Glutamatergic neuron (in vitro differentiated cells): ENCODE measurements around the gene PILRA. TPM values are rescaled to one million over a fixed set of nuclear protein-coding genes. Genes with fewer than 3 reads are reported as not detected.

ENCODE experiments used
- DNase-seq: peaks from one replicate; pipeline ENCODE4 v3.0.0; 2022
- H3K27ac Mint-ChIP-seq: one replicate; pipeline ENCODE4 v1.8.0; 2020; ENCODE audit warnings: mild to moderate bottlenecking, mixed read lengths, inconsistent platforms; ENCODE audit not compliant: unreplicated experiment
- H3K27me3 Mint-ChIP-seq: one replicate; pipeline ENCODE4 v1.8.0; 2020; ENCODE audit warnings: mild to moderate bottlenecking, moderate library complexity, mixed read lengths, inconsistent platforms; ENCODE audit not compliant: unreplicated experiment
- H3K36me3 Mint-ChIP-seq: one replicate; pipeline ENCODE4 v1.8.0; 2020; ENCODE audit warnings: mild to moderate bottlenecking, mixed read lengths, inconsistent platforms; ENCODE audit not compliant: unreplicated experiment
- H3K4me1 Mint-ChIP-seq: one replicate; pipeline ENCODE4 v1.8.0; 2020; ENCODE audit warnings: mild to moderate bottlenecking, low read depth, mixed read lengths, inconsistent platforms; ENCODE audit not compliant: unreplicated experiment
- H3K4me3 Mint-ChIP-seq: one replicate; pipeline ENCODE4 v1.8.0; 2020; ENCODE audit warnings: mild to moderate bottlenecking, mixed read lengths, inconsistent platforms; ENCODE audit not compliant: unreplicated experiment
- H3K9me3 Mint-ChIP-seq: one replicate; pipeline ENCODE4 v1.8.0; 2020; ENCODE audit warnings: mild to moderate bottlenecking, moderate library complexity, mixed read lengths, inconsistent platforms; ENCODE audit not compliant: unreplicated experiment
- total RNA-seq: library from RNA; stranded (reverse); fragmentation: NEBNext Ultra II Directional; extraction: Animal tissue kit (Norgen Biotek cat#: 25700); gene quantifications from one replicate; pipeline ENCODE4 v1.2.1, GENCODE V29; 2021; ENCODE audit not compliant: unreplicated experiment
- TF ChIP-seq, protein P1 (sequence below): fragments of 200-600 bp; sonication (generic); IDR thresholded peaks from one replicate; pipeline ENCODE4 v1.5.0; 2021; ENCODE audit not compliant: partially characterized antibody, unreplicated experiment

PILRA gene
- total RNA-seq, 1 donor from 2014 or later: 12.5 TPM

DNA sequence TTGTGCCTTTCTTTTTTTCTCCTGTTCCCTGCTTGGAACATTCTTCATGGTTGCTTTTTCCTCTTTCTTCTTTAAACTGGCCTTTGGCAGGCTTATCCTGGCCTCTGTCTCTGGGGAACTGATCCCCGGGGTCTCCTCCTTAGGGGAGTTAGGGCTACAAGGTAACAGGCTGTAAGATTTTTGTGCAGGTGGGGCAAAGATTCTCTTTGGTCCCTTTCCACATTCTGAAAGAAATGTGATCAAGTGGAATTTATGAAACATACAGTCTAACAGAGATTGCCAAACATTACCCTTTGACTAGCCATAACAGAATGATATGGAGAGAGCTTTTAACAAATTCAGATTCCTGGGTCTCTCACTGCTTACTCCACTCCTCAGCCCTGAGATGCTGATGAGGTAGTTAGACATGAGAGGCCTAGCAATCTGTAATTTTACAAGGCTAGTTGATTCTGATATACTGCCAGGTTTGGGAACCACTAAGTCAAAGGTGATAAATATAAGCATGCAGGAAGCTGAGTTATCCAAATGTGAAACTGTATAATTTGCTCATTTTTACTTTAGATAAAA lies 46.5 kb downstream of the PILRA start:
- TF ChIP-seq, protein P1, sequence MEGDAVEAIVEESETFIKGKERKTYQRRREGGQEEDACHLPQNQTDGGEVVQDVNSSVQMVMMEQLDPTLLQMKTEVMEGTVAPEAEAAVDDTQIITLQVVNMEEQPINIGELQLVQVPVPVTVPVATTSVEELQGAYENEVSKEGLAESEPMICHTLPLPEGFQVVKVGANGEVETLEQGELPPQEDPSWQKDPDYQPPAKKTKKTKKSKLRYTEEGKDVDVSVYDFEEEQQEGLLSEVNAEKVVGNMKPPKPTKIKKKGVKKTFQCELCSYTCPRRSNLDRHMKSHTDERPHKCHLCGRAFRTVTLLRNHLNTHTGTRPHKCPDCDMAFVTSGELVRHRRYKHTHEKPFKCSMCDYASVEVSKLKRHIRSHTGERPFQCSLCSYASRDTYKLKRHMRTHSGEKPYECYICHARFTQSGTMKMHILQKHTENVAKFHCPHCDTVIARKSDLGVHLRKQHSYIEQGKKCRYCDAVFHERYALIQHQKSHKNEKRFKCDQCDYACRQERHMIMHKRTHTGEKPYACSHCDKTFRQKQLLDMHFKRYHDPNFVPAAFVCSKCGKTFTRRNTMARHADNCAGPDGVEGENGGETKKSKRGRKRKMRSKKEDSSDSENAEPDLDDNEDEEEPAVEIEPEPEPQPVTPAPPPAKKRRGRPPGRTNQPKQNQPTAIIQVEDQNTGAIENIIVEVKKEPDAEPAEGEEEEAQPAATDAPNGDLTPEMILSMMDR: no peak
- H3K36me3 Mint-ChIP-seq: no peaks in the 10 kb centered on the region
- DNase-seq: no peak
- H3K9me3 Mint-ChIP-seq: no peaks in the 10 kb centered on the region
- no peaks in the 10 kb centered on the region for H3K4me1 Mint-ChIP-seq
- H3K4me3 Mint-ChIP-seq: no peak overlapping the region
- H3K27me3 Mint-ChIP-seq: no peaks in the 10 kb centered on the region
- H3K27ac Mint-ChIP-seq: no peak overlapping the region

DNA sequence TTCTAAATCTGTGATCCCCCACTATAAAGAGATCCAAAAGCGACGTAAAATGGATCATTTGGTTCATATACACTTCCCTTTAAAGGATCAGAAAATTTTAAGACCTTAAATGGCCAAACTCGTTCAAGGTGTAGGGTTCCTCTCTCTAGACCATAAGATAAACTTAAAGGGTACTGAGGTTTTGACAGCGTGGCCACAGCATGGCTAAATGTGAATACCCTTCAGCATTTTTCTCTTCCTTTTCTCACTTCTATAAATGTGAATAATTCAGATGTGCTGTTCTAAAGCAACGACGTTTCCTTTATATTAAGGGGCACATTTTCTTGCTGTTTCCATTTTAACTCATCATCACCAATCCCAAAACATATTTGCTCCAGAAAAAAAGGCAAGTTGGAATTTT lies 50.0 kb downstream of the PILRA start:
- Mint-ChIP-seq H3K27me3 (peaks cover 4% of the 10 kb centered on the region), H3K9me3 (peaks cover 3% of the 10 kb centered on the region), H3K27ac (no peak overlapping the region), H3K36me3 (no peaks in the 10 kb centered on the region), H3K4me1 (no peaks in the 10 kb centered on the region), H3K4me3 (no peak overlapping the region)
- no peak for DNase-seq
- TF ChIP-seq, protein P1: no peak

DNA sequence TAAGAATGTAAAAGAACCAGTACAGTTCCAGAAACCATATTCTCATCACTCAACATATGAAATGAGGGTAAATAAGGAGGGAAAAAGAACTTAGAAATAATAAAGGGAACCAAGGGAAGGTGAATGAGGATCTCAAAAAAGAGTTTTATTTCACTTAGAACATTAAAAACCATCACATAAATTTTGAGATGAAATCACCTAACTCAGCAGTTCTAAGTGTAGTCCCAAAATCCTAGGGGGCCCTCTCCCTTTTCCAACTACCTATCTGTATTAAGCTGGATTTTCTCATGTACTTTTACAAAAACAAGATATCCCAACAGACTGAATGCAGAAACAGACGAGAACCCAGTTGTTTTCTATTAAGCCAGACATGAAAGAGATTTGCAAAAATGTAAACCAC lies 52.1 kb downstream of the PILRA start:
- no peak overlapping the region for H3K4me3 Mint-ChIP-seq
- TF ChIP-seq, protein P1: no peak
- H3K27me3 Mint-ChIP-seq: peaks cover 18% of the 10 kb centered on the region
- H3K9me3 Mint-ChIP-seq: peaks cover 16% of the 10 kb centered on the region
- no peak for DNase-seq
- no peaks in the 10 kb centered on the region for H3K36me3 Mint-ChIP-seq
- H3K4me1 Mint-ChIP-seq: no peaks in the 10 kb centered on the region
- H3K27ac Mint-ChIP-seq: no peak overlapping the region

DNA sequence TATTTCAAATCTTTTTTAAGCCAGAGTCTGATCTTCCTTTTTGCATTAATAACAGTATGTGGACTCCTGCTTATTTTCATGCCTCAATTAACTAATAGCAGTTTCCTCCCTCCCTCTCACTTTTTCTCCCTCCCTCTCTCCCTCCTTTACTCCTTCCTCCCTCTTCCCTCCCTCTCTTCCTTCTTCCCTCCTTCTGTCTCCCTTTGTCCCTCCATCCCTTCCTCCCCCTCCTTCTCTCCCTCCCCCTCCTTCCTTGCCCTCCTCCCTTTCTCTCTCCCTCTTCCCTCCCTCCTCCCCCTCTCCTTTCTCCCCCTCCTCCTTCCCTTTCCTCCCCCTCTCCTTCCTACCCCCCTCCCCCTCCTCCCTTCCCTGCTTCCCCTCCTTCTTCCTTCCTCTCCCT lies 53.2 kb downstream of the PILRA start:
- Mint-ChIP-seq H3K4me1 (no peaks in the 10 kb centered on the region), H3K9me3 (peaks cover 18% of the 10 kb centered on the region), H3K36me3 (no peaks in the 10 kb centered on the region), H3K27me3 (peaks cover 24% of the 10 kb centered on the region), H3K4me3 (no peak overlapping the region), H3K27ac (no peak overlapping the region)
- TF ChIP-seq, protein P1: no peak
- no peak for DNase-seq

DNA sequence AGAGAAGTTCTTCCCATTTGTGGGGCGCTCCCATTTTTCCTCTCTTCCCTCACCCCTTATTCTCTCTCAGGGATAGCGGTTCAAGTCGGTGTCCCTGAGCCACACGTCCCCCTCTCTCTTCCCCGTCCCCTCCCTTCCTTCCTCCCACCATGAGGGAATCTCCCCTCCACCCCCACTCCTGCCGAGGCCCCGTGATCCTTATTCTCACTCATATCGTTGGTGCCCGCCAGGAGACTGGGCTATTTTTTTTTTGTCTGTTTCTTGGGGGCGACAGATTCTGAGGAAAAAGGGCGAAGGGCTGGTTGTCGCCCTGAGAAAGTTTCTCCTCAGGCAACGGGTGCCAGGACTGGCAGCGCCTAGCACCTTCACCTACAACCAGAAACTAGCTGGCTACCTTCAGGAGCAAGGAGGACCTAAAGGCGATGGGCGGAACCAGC lies 54.5 kb downstream of the PILRA start:
- peak overlapping the region; percentile 25 for H3K4me3 Mint-ChIP-seq
- H3K9me3 Mint-ChIP-seq: peaks cover 19% of the 10 kb centered on the region
- DNase-seq: no peak
- TF ChIP-seq, protein P1: no peak
- no peaks in the 10 kb centered on the region for H3K36me3 Mint-ChIP-seq
- peaks cover 24% of the 10 kb centered on the region for H3K27me3 Mint-ChIP-seq
- H3K4me1 Mint-ChIP-seq: no peaks in the 10 kb centered on the region
- H3K27ac Mint-ChIP-seq: no peak overlapping the region
